Cardiac fibroblast (primary cell): ENCODE results near the gene BRD7.

Experiments used
- DNase-seq, 2 donors: peaks; one replicate each; pipeline versions ENCODE4 v3.0.0 to v3.0.0-alpha.2; 2010; ENCODE audit warnings: low read depth in 2 of 2
- H3K4me3 ChIP-seq, 2 donors: replicated peaks in 1 of 2; 1 replicate in 1 of 2; 2 replicates in 1 of 2; pipeline ENCODE4 v1.5.1; 2011; ENCODE audit warnings: low read depth in 2 of 2, low read length in 2 of 2, mild to moderate bottlenecking in 2 of 2, moderate library complexity in 1 of 2
- TF ChIP-seq, protein P1 (sequence below): IDR thresholded peaks from one replicate; pipeline ENCODE4 v1.5.1; 2011; ENCODE audit warnings: low read depth, mild to moderate bottlenecking, low read length, inconsistent platforms

The BRD7 gene

DNA sequence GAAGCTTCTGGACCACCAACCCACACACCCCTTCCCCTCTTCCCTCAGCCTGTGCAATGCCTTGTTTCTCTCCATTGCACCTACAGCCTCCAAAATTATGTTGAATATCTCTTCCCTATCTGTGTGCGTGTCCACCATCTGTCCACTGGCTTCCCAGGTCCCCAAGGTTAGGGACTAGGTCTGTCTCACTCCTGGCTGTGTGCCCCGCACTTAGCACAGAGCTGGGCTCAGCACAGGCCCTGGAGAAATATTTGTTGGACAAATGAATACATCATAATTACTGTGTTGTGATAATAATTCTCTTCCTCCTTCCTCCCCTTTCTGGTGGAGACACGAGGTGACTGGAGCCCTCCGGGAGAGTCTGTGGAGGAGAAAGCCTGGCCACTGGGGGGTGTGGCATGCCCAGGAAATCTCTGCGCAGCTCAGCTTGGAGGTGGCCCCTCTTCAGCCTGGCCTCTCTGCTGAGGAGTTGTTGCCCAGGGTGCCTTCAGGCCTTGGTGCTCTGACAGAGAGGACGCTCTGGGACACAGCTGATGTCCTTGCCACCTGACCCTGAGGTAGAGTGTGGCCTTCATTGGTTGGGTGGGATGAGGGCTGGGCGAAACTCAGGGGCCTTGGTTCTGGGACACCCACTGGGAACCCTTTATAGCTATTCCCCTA is 3.3 kb upstream of the BRD7 start:
- TF ChIP-seq, protein P1, sequence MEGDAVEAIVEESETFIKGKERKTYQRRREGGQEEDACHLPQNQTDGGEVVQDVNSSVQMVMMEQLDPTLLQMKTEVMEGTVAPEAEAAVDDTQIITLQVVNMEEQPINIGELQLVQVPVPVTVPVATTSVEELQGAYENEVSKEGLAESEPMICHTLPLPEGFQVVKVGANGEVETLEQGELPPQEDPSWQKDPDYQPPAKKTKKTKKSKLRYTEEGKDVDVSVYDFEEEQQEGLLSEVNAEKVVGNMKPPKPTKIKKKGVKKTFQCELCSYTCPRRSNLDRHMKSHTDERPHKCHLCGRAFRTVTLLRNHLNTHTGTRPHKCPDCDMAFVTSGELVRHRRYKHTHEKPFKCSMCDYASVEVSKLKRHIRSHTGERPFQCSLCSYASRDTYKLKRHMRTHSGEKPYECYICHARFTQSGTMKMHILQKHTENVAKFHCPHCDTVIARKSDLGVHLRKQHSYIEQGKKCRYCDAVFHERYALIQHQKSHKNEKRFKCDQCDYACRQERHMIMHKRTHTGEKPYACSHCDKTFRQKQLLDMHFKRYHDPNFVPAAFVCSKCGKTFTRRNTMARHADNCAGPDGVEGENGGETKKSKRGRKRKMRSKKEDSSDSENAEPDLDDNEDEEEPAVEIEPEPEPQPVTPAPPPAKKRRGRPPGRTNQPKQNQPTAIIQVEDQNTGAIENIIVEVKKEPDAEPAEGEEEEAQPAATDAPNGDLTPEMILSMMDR: peak; percentile 16
- DNase-seq: peak; percentile 27 to 43
- no peak overlapping the region for H3K4me3 ChIP-seq

- TF ChIP-seq, protein P1: no peak
- no peak overlapping the region for H3K4me3 ChIP-seq
- no peak for DNase-seq
Observed at GRCh38 chr16:50371036-50371716, 2.4 kb upstream of the BRD7 start.

DNA sequence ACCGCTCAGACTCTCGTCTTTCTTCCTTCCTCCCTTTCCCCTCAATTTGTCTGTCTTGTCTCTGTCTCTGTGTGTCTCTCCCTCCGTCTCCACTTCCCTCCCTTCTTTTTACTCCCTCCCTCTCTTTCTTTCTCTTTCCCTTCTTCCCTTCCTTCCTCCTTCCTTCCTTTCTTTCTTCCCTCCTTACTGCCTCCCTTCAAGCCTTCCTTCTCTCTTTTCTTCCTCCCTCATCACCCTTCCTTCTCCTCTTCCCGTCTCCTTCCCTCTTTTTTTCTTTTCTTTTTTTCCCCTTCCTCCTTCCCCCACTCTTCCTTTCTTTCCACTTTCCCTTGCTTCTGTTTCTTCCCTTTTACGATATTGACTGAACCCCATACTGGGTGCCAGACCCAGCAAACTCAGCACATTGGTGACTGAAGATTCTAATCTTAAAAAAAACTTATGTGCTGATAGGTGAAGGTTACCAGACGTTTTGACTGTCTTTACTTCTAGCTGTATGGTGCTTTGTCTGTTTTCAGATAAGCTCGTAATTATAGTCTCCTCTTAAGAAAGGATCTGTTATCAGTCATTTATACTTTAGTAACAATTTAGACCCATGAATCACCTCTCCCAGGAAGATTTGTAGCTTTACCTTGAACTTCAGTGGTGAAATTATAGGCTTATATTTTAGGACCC is 481 bp upstream of the BRD7 start:
- DNase-seq: no peak
- peak overlapping the region; percentile 28 to 47 for H3K4me3 ChIP-seq
- TF ChIP-seq, protein P1: no peak

DNA sequence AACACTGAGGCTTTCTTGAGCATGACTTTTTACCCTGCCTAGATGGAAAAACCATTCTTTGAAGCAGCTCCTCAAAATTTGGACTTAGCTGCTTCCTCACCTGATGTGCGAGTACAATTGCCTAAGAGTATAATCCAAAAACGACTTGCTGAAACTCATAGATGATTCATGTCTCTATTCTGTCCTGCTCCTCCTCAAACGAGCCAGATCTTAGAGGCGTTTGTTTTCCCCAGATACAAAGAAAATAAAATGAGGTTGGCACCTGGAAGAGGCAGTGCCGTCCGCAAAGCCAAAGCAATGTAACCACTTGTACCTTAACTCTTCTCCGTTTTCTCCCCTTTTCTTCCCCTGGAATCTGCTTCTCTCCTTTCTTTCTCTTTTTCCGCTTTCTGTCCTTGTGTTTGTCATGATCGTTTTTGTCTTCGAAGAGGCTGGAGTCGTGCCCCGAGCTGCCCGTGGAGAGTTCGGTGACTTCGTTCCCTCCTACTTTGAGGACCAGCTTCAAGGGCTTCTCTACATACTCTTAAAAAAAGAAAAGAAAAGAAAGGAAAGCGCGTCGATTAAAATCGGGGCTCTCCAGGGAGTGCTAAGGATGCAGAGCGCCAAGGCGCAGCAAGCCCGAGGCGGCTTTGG is 895 bp downstream of the BRD7 start:
- TF ChIP-seq, protein P1: no peak
- peak in 1 of 2 donors; percentile 30 for DNase-seq
- H3K4me3 ChIP-seq: peak overlapping the region; percentile 61 to 67

GRCh38 chr16:50365791-50366575 is 2.8 kb downstream of the BRD7 start:
- no peak for DNase-seq
- TF ChIP-seq, protein P1: no peak
- H3K4me3 ChIP-seq: no peak overlapping the region

DNA sequence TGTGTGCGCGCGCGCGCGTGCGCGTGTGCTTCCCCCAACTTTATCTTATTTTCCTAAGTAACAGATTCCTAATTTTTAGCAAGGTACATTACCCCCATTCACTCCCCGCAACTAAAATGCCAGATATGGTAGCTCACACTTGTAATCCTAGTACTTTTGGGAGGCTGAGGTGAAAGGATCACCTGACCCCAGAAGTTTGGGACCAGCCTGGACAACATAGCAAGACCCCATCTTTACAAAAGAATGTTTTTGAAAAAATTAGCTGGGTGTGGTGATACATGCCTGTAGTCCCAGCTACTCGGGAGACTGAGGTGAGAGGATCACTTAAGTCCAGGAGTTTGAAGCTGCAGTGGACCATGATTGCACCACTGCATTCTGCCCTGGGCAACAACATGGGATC is 5.1 kb downstream of the BRD7 start:
- DNase-seq: no peak
- TF ChIP-seq, protein P1: no peak
- no peak overlapping the region for H3K4me3 ChIP-seq
